ENCODE data around the gene RNF186. TPM values are rescaled to one million over a fixed set of nuclear protein-coding genes. Genes with fewer than 3 reads are reported as not detected.

RNF186 gene, protein sequence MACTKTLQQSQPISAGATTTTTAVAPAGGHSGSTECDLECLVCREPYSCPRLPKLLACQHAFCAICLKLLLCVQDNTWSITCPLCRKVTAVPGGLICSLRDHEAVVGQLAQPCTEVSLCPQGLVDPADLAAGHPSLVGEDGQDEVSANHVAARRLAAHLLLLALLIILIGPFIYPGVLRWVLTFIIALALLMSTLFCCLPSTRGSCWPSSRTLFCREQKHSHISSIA
- not detected in 2 replicates for total RNA-seq (ENCODE audit: low replicate concordance)

DNA sequence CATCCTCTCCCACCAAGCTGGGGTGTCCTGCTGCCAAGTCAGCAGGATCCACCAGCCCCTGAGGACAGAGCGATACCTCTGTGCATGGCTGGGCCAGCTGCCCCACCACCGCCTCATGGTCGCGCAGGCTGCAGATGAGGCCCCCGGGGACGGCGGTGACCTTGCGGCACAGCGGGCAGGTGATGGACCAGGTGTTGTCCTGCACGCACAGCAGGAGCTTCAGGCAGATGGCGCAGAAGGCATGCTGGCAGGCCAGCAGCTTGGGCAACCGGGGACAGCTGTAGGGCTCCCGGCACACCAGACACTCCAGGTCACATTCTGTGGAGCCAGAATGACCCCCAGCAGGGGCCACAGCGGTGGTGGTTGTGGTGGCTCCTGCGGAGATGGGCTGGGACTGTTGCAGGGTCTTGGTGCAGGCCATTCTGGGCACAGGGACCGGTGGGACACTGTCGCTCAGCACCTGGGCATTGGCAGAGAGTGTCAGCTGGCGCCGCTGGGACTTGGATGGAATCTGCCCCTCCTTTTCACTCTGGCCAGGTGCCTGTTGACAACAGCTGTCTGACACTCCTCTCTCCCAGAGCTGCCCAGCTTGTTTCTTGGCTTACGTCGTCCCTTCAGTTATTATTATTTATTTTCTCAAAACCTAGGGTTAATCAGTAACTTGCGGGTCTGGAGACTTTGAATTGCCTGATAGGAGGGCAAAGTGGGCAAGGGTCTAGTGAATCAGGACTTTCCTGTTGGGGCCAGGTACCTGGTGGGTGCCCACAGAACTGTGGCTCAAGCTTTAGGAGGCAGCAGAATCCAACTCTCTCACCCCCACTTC lies at the start of gene RNF186:
Gene RNF186 (minus strand): TSS at position 603 of the 823 bp plus-strand sequence. CDS start 182 bp downstream, at position 421.
- TF ChIP-seq, protein P1, sequence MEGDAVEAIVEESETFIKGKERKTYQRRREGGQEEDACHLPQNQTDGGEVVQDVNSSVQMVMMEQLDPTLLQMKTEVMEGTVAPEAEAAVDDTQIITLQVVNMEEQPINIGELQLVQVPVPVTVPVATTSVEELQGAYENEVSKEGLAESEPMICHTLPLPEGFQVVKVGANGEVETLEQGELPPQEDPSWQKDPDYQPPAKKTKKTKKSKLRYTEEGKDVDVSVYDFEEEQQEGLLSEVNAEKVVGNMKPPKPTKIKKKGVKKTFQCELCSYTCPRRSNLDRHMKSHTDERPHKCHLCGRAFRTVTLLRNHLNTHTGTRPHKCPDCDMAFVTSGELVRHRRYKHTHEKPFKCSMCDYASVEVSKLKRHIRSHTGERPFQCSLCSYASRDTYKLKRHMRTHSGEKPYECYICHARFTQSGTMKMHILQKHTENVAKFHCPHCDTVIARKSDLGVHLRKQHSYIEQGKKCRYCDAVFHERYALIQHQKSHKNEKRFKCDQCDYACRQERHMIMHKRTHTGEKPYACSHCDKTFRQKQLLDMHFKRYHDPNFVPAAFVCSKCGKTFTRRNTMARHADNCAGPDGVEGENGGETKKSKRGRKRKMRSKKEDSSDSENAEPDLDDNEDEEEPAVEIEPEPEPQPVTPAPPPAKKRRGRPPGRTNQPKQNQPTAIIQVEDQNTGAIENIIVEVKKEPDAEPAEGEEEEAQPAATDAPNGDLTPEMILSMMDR (IDR thresholded peaks at IDR 0.05; ENCODE audit: insufficient read depth, low read length) = no peak
- no peak for DNase-seq (ENCODE audit: low read depth)
- no peak within 1 kb of the TSS for H3K4me3 ChIP-seq (ENCODE audit: low read depth, low read length)

DNA sequence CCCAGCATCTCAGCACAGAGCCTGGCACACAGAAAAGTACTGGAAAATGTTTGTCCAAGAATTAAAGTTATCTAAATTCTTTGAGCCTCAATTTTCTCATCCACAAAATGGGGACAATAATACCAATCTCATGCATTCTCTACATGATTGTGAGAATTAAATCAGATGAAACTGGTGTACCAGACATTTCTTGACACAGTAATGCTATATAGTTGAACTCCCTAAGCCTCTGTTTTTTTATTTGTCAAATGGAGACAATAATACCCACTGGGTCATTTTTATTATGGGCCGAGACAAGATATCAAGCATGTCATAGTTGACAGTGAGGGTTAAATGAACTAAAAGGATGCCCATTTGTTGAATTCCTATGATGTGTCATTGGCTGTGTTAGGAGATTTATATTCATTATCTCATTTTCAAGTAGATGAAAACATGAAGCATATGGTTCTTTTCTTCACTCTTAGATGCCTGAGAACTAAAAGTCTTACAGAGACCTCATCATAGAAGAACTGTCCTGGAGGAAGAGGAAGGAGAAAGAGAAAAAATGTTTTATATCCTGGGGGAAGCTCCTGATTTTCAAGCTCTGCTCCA lies 49.6 kb upstream of the RNF186 start:
- no peak overlapping the region for H3K4me3 ChIP-seq (ENCODE audit: low read depth, low read length)
- no peak for DNase-seq (ENCODE audit: low read depth)

DNA sequence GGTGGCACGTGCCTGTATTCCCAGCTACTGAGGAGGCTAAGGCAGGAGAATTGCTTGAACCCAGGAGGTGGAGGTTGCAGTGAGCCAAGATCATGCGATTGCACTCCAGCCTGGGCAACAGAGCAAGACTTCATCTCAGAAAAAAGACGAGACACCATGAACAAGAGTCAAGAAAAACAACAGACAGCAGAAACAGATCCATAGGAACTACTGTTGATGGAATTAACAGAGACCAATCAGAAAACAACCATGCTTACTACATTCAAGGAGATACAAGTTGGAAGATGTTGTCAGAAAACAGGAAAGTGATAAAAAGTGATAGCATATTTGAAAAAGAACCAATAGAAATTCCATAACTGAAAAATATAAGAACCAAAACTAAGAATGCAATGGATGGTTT lies 47.9 kb upstream of the RNF186 start:
- DNase-seq (ENCODE audit: low read depth) = no peak
- no peak overlapping the region for H3K4me3 ChIP-seq (ENCODE audit: low read depth, low read length)
- TF ChIP-seq, protein P1 (IDR thresholded peaks at IDR 0.05; ENCODE audit: insufficient read depth, low read length) = no peak

More for the DNA sequence above, 49.6 kb upstream of the RNF186 start:
- TF ChIP-seq, protein P1 (IDR thresholded peaks at IDR 0.05; ENCODE audit: insufficient read depth, low read length) = no peak

DNA sequence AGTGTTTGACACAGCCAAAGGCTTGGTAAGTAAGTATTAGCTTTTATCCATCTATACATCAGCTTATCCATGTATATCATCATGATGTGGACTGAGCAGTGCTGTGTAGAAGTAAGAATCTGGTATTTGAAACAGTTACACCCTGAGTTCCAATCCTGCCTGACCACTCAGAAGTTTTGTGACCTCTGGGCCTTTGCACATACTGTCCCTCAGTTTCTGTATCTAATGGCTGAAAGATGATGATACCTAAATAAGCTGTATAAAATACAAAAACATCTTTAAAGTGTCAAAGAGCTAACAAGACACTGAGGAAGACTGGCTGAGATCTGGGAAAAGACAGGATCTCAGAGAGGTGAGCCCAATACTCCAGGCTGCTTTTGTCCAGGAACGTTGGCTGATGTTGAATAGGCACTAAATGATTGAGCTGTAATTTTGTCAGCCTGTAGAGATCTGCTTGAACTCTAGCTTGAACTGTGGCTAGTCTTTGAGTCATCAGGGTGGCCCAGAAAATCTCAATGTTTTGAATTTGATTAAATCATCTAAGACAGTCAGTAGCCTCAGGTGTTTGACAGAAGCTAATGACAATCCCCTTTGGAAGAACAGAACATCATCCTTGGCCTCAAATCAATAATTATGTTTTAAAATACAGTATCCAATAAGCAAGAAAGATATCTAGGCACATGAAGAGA lies 46.9 kb upstream of the RNF186 start:
- TF ChIP-seq, protein P1 (IDR thresholded peaks at IDR 0.05; ENCODE audit: insufficient read depth, low read length) = no peak

DNA sequence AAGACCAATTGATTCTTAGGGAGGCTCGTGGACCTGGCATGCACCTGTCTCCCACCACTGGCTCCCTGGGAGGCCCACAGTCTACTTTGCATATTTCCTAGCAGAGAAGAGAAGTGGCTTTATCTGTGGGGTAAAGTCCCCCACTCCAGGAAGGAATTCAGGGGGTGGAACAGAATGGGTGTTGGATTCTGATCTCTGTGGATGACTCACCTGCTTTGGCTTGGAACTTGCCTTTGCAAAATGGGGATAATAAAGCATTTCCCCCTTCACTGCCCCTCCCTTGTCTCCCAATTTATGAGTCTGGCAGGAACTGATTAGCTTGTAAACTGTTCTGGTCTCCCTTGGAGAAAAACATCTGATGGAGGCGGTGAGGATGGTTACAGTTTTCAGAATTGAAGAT lies 46.0 kb upstream of the RNF186 start:
- TF ChIP-seq, protein P1 (IDR thresholded peaks at IDR 0.05; ENCODE audit: insufficient read depth, low read length) = no peak
- peak; percentile 62 for DNase-seq (ENCODE audit: low read depth)
- no peak overlapping the region for H3K4me3 ChIP-seq (ENCODE audit: low read depth, low read length)

More for the DNA sequence above, 46.9 kb upstream of the RNF186 start:
- H3K4me3 ChIP-seq (ENCODE audit: low read depth, low read length) = no peak overlapping the region
- no peak for DNase-seq (ENCODE audit: low read depth)

DNA sequence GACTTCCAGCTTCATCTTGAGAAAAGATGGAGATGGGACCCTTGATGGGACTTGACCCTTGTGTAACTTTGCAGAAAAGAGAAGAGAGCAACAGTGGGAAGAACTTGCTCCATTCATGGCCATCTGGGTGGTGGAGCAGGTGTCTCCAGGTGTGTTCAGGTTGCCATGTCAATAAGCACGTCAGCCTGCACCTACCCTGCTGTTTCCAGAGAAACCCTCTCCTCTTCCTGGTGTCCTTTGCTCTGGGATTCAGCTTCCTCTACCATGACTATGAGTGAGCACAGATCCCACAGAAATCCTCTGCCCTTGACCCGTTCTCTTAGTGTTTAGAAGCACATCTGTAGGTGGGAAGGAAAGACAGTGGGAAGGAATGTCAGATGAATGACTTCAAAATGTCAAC lies 45.3 kb upstream of the RNF186 start:
- DNase-seq (ENCODE audit: low read depth) = no peak
- TF ChIP-seq, protein P1 (IDR thresholded peaks at IDR 0.05; ENCODE audit: insufficient read depth, low read length) = no peak

More for the DNA sequence above, 45.3 kb upstream of the RNF186 start:
- H3K4me3 ChIP-seq (ENCODE audit: low read depth, low read length) = no peak overlapping the region
